Fibroblast of villous mesenchyme (primary cell): ENCODE data around the gene CDC42EP1. TPM values are rescaled to one million over a fixed set of nuclear protein-coding genes. Genes with fewer than 3 reads are reported as not detected.
"Not testable (repeated sequence)": the region's sequence is repeated elsewhere in the genome, so short reads cannot be mapped to it uniquely, and the experiment has no call there.

Experiments
- DNase-seq: peaks from one replicate; pipeline ENCODE4 v3.0.0-alpha.2; 2010; ENCODE audit warnings: low read depth
- H3K4me3 ChIP-seq: 2 replicates; pipeline ENCODE4 v1.5.1; 2011; ENCODE audit warnings: low read depth, mild to moderate bottlenecking, low read length
- total RNA-seq: library from RNA; depleted of rRNA; stranded (reverse); fragments of >200 nt; gene quantifications from 2 replicates; pipeline ENCODE4 v1.2.3, GENCODE V29; 2012
- TF ChIP-seq, protein P1 (sequence below): IDR thresholded peaks from 2 replicates; pipeline ENCODE4 v1.5.1; 2012; ENCODE audit warnings: low read depth, mild to moderate bottlenecking, low read length; ENCODE audit not compliant: insufficient read depth

CDC42EP1 gene
- total RNA-seq, 1 donor: 22.9 TPM

DNA sequence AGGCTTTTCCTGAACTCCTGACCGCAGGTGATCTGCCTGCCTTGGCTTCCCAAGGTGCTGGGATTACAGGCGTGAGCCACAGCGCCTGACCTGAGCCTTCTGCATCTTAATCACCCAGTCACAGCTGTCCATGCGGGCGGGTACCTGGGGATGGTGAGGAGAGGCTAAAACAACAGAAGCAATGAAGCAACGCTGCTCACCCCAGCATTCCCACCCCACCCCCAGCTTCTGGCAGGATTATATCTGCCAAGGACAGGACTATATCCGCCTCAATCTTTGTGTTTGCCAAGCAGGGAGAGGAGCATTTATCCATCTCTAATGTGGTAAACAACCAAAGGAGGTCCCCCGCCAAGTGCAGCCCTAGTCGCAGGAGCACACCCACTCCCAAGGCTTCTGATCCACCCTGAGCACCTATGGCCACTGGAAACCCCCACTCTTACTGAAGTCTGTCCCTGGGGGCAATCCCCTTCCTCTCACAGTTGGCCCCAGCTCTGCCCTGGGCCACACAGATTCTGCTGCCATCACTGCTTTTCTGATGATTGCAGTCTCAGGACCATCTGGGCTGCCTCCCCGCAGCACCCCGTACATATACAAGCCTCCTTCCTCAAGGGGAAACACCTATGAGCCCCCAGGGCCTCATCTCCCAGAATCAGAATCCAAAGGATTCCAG lies 28.4 kb downstream of the CDC42EP1 start:
- TF ChIP-seq, protein P1, sequence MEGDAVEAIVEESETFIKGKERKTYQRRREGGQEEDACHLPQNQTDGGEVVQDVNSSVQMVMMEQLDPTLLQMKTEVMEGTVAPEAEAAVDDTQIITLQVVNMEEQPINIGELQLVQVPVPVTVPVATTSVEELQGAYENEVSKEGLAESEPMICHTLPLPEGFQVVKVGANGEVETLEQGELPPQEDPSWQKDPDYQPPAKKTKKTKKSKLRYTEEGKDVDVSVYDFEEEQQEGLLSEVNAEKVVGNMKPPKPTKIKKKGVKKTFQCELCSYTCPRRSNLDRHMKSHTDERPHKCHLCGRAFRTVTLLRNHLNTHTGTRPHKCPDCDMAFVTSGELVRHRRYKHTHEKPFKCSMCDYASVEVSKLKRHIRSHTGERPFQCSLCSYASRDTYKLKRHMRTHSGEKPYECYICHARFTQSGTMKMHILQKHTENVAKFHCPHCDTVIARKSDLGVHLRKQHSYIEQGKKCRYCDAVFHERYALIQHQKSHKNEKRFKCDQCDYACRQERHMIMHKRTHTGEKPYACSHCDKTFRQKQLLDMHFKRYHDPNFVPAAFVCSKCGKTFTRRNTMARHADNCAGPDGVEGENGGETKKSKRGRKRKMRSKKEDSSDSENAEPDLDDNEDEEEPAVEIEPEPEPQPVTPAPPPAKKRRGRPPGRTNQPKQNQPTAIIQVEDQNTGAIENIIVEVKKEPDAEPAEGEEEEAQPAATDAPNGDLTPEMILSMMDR: no peak
- no peak overlapping the region for H3K4me3 ChIP-seq
- DNase-seq: no peak

- H3K4me3 ChIP-seq: no peak overlapping the region
- TF ChIP-seq, protein P1: no peak
- no peak for DNase-seq
These were observed 29.4 kb downstream of the CDC42EP1 start for GRCh38 chr22:37589636-37590035.

- not testable (repeated sequence) for DNase-seq, H3K4me3 ChIP-seq
These were observed 30.8 kb downstream of the CDC42EP1 start for GRCh38 chr22:37591081-37591480.

GRCh38 chr22:37591823-37592404 lies 31.6 kb downstream of the CDC42EP1 start:
- no peak for DNase-seq
- TF ChIP-seq, protein P1: no peak
- no peak overlapping the region for H3K4me3 ChIP-seq

DNA sequence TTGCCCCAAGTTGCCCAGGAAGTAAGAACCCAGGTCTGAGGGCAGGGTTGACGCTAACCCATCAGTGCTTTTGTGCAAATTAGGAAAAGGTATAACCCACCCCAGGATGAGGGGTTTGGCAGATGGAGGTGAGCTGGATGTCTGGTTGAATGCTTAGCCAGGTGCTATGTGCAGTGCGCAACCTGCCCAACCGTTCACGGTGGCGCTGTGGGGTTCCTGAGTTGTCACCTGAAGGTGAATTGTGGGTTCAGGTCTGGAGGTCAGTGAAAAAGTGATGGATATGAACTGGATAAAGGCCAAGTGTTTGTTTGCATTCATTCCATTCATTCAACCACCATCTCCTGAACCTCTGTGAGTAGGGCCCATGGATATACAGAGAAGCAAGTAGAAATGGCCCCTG lies 34.0 kb downstream of the CDC42EP1 start:
- DNase-seq: no peak
- TF ChIP-seq, protein P1: no peak
- no peak overlapping the region for H3K4me3 ChIP-seq

GRCh38 chr22:37599153-37599552 lies 38.9 kb downstream of the CDC42EP1 start:
- TF ChIP-seq, protein P1: no peak
- DNase-seq: no peak

GRCh38 chr22:37601203-37601539 lies 40.9 kb downstream of the CDC42EP1 start:
- TF ChIP-seq, protein P1: no peak
- H3K4me3 ChIP-seq: no peak overlapping the region
- no peak for DNase-seq

More at GRCh38 chr22:37599153-37599552, 38.9 kb downstream of the CDC42EP1 start:
- H3K4me3 ChIP-seq: no peak overlapping the region
